Measurements from ENCODE around the gene LAMB1.

GRCh38 chr7:107980171-107980570 is 22.8 kb downstream of the LAMB1 start:
- TF ChIP-seq, protein P1, sequence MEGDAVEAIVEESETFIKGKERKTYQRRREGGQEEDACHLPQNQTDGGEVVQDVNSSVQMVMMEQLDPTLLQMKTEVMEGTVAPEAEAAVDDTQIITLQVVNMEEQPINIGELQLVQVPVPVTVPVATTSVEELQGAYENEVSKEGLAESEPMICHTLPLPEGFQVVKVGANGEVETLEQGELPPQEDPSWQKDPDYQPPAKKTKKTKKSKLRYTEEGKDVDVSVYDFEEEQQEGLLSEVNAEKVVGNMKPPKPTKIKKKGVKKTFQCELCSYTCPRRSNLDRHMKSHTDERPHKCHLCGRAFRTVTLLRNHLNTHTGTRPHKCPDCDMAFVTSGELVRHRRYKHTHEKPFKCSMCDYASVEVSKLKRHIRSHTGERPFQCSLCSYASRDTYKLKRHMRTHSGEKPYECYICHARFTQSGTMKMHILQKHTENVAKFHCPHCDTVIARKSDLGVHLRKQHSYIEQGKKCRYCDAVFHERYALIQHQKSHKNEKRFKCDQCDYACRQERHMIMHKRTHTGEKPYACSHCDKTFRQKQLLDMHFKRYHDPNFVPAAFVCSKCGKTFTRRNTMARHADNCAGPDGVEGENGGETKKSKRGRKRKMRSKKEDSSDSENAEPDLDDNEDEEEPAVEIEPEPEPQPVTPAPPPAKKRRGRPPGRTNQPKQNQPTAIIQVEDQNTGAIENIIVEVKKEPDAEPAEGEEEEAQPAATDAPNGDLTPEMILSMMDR (IDR thresholded peaks at IDR 0.05; ENCODE audit: low read depth, low read length), result no peak
- no peak for TF ChIP-seq EZH2phosphoT487 (IDR thresholded peaks at IDR 0.05; ENCODE audit: low read depth)

Measured in OCI-LY3 (cell line).